MCF 10A (cell line): ENCODE data around the gene METTL26. TPM values are rescaled to one million over a fixed set of nuclear protein-coding genes. Genes with fewer than 3 reads are reported as not detected.

ENCODE experiments used
- BruUV-seq: library from RNA; stranded (reverse); fragments of 400-500 nt; replicated peaks from 2 replicates; lab custom pipeline; 2021; lab: Mats Ljungman, UMichigan
- CTCF ChIA-PET: fragments of 300-600 bp; sonication (Branson Sonifier 250); formaldehyde crosslinking; extraction: SDS; loops from one replicate; lab custom pipeline; 2021; ENCODE audit warnings: antibody characterized with exemption, inconsistent platforms; lab: Yijun Ruan, JAX
- POLR2A ChIA-PET: fragments of 300-600, 350-650 bp; sonication (Branson Sonifier 250); formaldehyde crosslinking; extraction: SDS; loops from one replicate; lab custom pipeline; 2020; ENCODE audit warnings: antibody characterized with exemption, inconsistent platforms; lab: Yijun Ruan, JAX
- DNase-seq: peaks from one replicate; pipeline ENCODE4 v3.0.0-alpha.2; 2018; ENCODE audit not compliant: unreplicated experiment
- H3K27ac Mint-ChIP-seq: one replicate; pipeline ENCODE4 v1.8.0; 2022; ENCODE audit warnings: mild to moderate bottlenecking, low read depth, mixed read lengths; ENCODE audit not compliant: unreplicated experiment
- H3K27me3 Mint-ChIP-seq: one replicate; pipeline ENCODE4 v1.8.0; 2022; ENCODE audit warnings: mixed read lengths; ENCODE audit not compliant: insufficient read depth, unreplicated experiment
- H3K36me3 Mint-ChIP-seq: one replicate; pipeline ENCODE4 v1.8.0; 2022; ENCODE audit warnings: mild to moderate bottlenecking, moderate library complexity, mixed read lengths; ENCODE audit not compliant: insufficient read depth, unreplicated experiment
- H3K4me1 Mint-ChIP-seq: one replicate; pipeline ENCODE4 v1.8.0; 2022; ENCODE audit warnings: mixed read lengths; ENCODE audit not compliant: insufficient read depth, unreplicated experiment
- H3K4me3 Mint-ChIP-seq: one replicate; pipeline ENCODE4 v1.8.0; 2022; ENCODE audit warnings: mild to moderate bottlenecking, moderate library complexity, mixed read lengths; ENCODE audit not compliant: unreplicated experiment
- H3K9me3 Mint-ChIP-seq: one replicate; pipeline ENCODE4 v1.8.0; 2022; ENCODE audit warnings: mixed read lengths; ENCODE audit not compliant: unreplicated experiment
- intact Hi-C: fragments of 100-400 bp; cut with micrococcal nuclease; formaldehyde crosslinking; loops from 2 replicates; pipeline ENCODE4 v1.14.1; 2022
- total RNA-seq: library from RNA; stranded (reverse); gene quantifications from 2 replicates; pipeline ENCODE4 v1.2.3, GENCODE V29; 2022
- TF ChIP-seq, protein P1 (sequence below): fragments of 200-600 bp; IDR thresholded peaks from one replicate; pipeline ENCODE4 v1.8.0; 2022; ENCODE audit warnings: antibody characterized with exemption, mild to moderate bottlenecking; ENCODE audit not compliant: unreplicated experiment

The METTL26 gene
- total RNA-seq, 1 experiment from 2014 or later: 106 TPM

DNA sequence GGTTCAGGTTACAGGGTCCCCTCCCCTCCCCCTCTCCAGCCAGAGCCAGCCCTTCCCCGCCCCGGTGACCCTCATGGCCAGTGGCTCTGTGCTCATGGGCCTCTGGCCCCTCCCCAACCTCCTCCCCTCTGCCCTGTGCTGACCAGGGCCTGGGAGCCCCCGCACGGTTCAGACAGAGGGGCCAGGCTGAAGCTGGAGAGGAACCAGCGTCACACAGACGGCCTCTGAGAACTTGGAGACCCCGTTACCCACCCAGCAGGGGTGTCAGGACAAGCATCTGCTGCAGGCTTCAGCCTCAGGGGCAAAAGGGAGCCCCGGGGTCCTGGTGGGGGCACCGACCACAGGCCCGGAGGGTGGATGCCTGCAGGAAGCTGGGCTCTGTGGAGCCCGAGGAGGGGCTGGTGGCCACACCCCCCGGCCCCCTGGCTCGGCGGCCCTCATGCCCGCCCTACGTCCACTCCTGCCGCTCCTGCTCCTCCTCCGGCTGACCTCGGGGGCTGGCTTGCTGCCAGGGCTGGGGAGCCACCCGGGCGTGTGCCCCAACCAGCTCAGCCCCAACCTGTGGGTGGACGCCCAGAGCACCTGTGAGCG is 5.2 kb downstream of the METTL26 start, which contains the start of gene WFIKKN1:
TSS of gene WFIKKN1 (plus strand) at position 171 of the 591 bp plus-strand sequence. CDS start at position 440, 269 bp downstream.
- intact Hi-C loops: no loop called here
- Mint-ChIP-seq H3K27me3 (no peaks in the 10 kb centered on the region), H3K36me3 (peaks cover 26% of the 10 kb centered on the region), H3K27ac (no peak within 1 kb of the TSS), H3K4me3 (peak within 1 kb of the TSS; percentile 10), H3K4me1 (peaks cover 23% of the 10 kb centered on the region), H3K9me3 (no peaks in the 10 kb centered on the region)
- ChIA-PET CTCF (interaction anchor here (0.6 kb wide), 1 partner anchor 20 kb away, joined by 3 read pairs; no protein-coding TSS in a partner anchor), POLR2A (interaction anchor here (1.0 kb wide), 1 partner anchor 9 kb away, joined by 3 read pairs; no protein-coding TSS in a partner anchor)
- peak; percentile 45 for DNase-seq
- TF ChIP-seq, protein P1, sequence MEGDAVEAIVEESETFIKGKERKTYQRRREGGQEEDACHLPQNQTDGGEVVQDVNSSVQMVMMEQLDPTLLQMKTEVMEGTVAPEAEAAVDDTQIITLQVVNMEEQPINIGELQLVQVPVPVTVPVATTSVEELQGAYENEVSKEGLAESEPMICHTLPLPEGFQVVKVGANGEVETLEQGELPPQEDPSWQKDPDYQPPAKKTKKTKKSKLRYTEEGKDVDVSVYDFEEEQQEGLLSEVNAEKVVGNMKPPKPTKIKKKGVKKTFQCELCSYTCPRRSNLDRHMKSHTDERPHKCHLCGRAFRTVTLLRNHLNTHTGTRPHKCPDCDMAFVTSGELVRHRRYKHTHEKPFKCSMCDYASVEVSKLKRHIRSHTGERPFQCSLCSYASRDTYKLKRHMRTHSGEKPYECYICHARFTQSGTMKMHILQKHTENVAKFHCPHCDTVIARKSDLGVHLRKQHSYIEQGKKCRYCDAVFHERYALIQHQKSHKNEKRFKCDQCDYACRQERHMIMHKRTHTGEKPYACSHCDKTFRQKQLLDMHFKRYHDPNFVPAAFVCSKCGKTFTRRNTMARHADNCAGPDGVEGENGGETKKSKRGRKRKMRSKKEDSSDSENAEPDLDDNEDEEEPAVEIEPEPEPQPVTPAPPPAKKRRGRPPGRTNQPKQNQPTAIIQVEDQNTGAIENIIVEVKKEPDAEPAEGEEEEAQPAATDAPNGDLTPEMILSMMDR: no peak
- no TSS peak for BruUV-seq

DNA sequence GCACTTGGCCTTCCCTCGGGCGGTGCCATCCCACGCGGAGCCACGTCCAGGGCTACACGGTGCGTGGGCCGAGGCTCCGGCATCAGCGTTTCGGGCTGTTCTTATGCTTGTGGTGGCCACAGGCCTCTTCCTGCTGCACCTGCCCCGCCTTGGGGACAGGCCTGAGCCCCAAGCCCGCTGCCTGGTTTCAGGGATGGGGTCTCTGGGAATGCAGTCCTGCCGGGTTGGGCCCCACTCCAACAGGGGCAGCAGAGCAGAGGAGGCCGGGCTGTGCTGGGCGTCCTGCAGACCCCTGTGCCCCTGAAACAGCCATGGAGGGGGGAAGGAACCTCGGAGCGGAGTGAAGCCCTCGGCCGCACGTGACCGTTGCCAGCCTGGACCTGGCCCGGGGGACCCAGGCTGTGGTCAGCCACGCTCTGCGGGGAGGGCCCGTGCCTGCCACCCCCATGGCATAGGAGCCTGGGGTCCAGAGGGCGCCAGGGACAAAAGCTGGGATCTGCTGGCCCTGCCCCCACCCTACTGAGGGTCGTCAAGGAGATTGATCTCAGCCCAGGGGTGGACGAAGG is 5.8 kb downstream of the METTL26 start:
- CTCF ChIA-PET: no interaction called here
- H3K27me3 Mint-ChIP-seq: no peaks in the 10 kb centered on the region
- DNase-seq: no peak
- TF ChIP-seq, protein P1: no peak
- no TSS peak for BruUV-seq
- intact Hi-C loops: no loop called here
- POLR2A ChIA-PET: interaction anchor here (1.0 to 4.7 kb wide), 2 partner anchors 9 to 38 kb away, joined by 3 to 53 read pairs; partner anchors contain the start of gene RAB40C
- peaks cover 26% of the 10 kb centered on the region for H3K36me3 Mint-ChIP-seq
- H3K9me3 Mint-ChIP-seq: no peaks in the 10 kb centered on the region
- H3K27ac Mint-ChIP-seq: no peak overlapping the region
- peaks cover 23% of the 10 kb centered on the region for H3K4me1 Mint-ChIP-seq
- no peak overlapping the region for H3K4me3 Mint-ChIP-seq

DNA sequence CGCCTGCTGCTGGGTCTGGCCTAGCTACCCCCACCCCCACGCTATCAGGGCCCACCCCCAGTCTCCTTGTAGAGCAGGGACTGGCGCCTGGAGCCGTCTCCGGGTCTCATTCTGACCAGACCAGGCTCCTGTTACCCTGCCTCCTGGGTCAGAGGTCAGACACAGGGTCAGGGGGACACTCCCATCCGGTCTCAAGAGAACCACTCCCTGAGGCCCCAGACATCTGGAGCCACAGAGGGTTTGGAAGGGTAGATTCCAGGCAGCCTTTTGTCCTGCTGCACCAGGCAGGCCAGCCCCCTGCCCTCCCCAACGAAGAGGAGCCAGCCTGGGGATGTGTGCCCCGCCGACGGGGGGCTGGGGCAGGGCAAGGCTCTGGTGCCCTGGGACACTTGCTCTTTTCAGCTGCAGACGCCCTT is 6.3 kb downstream of the METTL26 start:
- POLR2A ChIA-PET: interaction anchor here (4.7 kb wide), 1 partner anchor 38 kb away, joined by 53 read pairs; the partner anchor contains the start of gene RAB40C

More for the DNA sequence above, 6.3 kb downstream of the METTL26 start:
- H3K4me3 Mint-ChIP-seq: no peak overlapping the region
- TF ChIP-seq, protein P1: no peak
- intact Hi-C loops: no loop called here
- no peak for DNase-seq
- H3K9me3 Mint-ChIP-seq: no peaks in the 10 kb centered on the region
- peaks cover 26% of the 10 kb centered on the region for H3K36me3 Mint-ChIP-seq
- H3K27me3 Mint-ChIP-seq: no peaks in the 10 kb centered on the region
- BruUV-seq: no TSS peak
- CTCF ChIA-PET: no interaction called here
- no peak overlapping the region for H3K27ac Mint-ChIP-seq
- H3K4me1 Mint-ChIP-seq: peaks cover 23% of the 10 kb centered on the region
